ENCODE data around the gene EXT2.

GRCh38 chr11:44088377-44088776, 7.1 kb upstream of the EXT2 start:
- TF ChIP-seq, protein P1, sequence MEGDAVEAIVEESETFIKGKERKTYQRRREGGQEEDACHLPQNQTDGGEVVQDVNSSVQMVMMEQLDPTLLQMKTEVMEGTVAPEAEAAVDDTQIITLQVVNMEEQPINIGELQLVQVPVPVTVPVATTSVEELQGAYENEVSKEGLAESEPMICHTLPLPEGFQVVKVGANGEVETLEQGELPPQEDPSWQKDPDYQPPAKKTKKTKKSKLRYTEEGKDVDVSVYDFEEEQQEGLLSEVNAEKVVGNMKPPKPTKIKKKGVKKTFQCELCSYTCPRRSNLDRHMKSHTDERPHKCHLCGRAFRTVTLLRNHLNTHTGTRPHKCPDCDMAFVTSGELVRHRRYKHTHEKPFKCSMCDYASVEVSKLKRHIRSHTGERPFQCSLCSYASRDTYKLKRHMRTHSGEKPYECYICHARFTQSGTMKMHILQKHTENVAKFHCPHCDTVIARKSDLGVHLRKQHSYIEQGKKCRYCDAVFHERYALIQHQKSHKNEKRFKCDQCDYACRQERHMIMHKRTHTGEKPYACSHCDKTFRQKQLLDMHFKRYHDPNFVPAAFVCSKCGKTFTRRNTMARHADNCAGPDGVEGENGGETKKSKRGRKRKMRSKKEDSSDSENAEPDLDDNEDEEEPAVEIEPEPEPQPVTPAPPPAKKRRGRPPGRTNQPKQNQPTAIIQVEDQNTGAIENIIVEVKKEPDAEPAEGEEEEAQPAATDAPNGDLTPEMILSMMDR (conservative IDR thresholded peaks at IDR 0.05; ENCODE audit: low read depth, low read length): no peak
- no peak for TF ChIP-seq EZH2 (IDR thresholded peaks at IDR 0.05; ENCODE audit: low read length, unreplicated experiment)
